ENCODE results near the gene KLC3.

The KLC3 gene

GRCh38 chr19:45380107-45380506, 39.6 kb downstream of the KLC3 start:
- no peak for TF ChIP-seq POLR2A (IDR thresholded peaks at IDR 0.05; ENCODE audit: low read depth, low read length)
- TF ChIP-seq PAX5 (IDR thresholded peaks at IDR 0.05; ENCODE audit: insufficient read depth, low read length, severe bottlenecking), result no peak
- no peak for TF ChIP-seq SPI1 (IDR thresholded peaks at IDR 0.05; ENCODE audit: low read depth, low read length)
- TF ChIP-seq POU2F2 (IDR thresholded peaks at IDR 0.05; ENCODE audit: low read depth, low read length), result no peak
- TF ChIP-seq POLR2AphosphoS5 (IDR thresholded peaks at IDR 0.05; ENCODE audit: low read depth, low read length), result no peak
- TF ChIP-seq TAF1 (IDR thresholded peaks at IDR 0.05; ENCODE audit: low read depth, low read length), result no peak
- FAIRE-seq, result no peak
- DNase-seq (ENCODE audit: insufficient read length, low spot score), result no peak

- TF ChIP-seq POU2F2 (IDR thresholded peaks at IDR 0.05; ENCODE audit: low read depth, low read length) (no peak), PAX5 (IDR thresholded peaks at IDR 0.05; ENCODE audit: insufficient read depth, low read length, severe bottlenecking) (no peak), POLR2A (IDR thresholded peaks at IDR 0.05; ENCODE audit: low read depth, low read length) (no peak), SPI1 (IDR thresholded peaks at IDR 0.05; ENCODE audit: low read depth, low read length) (no peak), TAF1 (IDR thresholded peaks at IDR 0.05; ENCODE audit: low read depth, low read length) (no peak), POLR2AphosphoS5 (IDR thresholded peaks at IDR 0.05; ENCODE audit: low read depth, low read length) (no peak)
- no peak for FAIRE-seq
Measured at GRCh38 chr19:45382426-45382825, 41.9 kb downstream of the KLC3 start.

GRCh38 chr19:45385392-45386221, 45.1 kb downstream of the KLC3 start:
- FAIRE-seq, result no peak

More at GRCh38 chr19:45382426-45382825, 41.9 kb downstream of the KLC3 start:
- no peak for DNase-seq (ENCODE audit: insufficient read length, low spot score)

GRCh38 chr19:45391346-45391745, 50.8 kb downstream of the KLC3 start:
- FAIRE-seq (no peak), DNase-seq (ENCODE audit: insufficient read length, low spot score) (no peak)

More at GRCh38 chr19:45385392-45386221, 45.1 kb downstream of the KLC3 start:
- TF ChIP-seq TAF1 (IDR thresholded peaks at IDR 0.05; ENCODE audit: low read depth, low read length) (no peak), POU2F2 (IDR thresholded peaks at IDR 0.05; ENCODE audit: low read depth, low read length) (no peak)
- no peak for DNase-seq (ENCODE audit: insufficient read length, low spot score)

GRCh38 chr19:45391871-45392665, 51.5 kb downstream of the KLC3 start:
- no peak for TF ChIP-seq TAF1 (IDR thresholded peaks at IDR 0.05; ENCODE audit: low read depth, low read length)
- FAIRE-seq (no peak), DNase-seq (ENCODE audit: insufficient read length, low spot score) (no peak)

More at GRCh38 chr19:45391346-45391745, 50.8 kb downstream of the KLC3 start:
- no peak for TF ChIP-seq PAX5 (IDR thresholded peaks at IDR 0.05; ENCODE audit: insufficient read depth, low read length, severe bottlenecking)
- TF ChIP-seq POLR2AphosphoS5 (IDR thresholded peaks at IDR 0.05; ENCODE audit: low read depth, low read length), result no peak
- 0 out of 2 replicates have a peak, but pooled peaks have one; percentile 12 for TF ChIP-seq SPI1 (IDR thresholded peaks at IDR 0.05; ENCODE audit: low read depth, low read length)
- no peak for TF ChIP-seq TAF1 (IDR thresholded peaks at IDR 0.05; ENCODE audit: low read depth, low read length)

GRCh38 chr19:45395821-45396617, 55.5 kb downstream of the KLC3 start:
- FAIRE-seq (no peak), DNase-seq (ENCODE audit: insufficient read length, low spot score) (no peak)
- no peak for TF ChIP-seq POLR2AphosphoS5 (IDR thresholded peaks at IDR 0.05; ENCODE audit: low read depth, low read length)
- no peak for TF ChIP-seq TAF1 (IDR thresholded peaks at IDR 0.05; ENCODE audit: low read depth, low read length)
- TF ChIP-seq POLR2A (IDR thresholded peaks at IDR 0.05; ENCODE audit: low read depth, low read length), result no peak
- no peak for TF ChIP-seq PAX5 (IDR thresholded peaks at IDR 0.05; ENCODE audit: insufficient read depth, low read length, severe bottlenecking)
- TF ChIP-seq POU2F2 (IDR thresholded peaks at IDR 0.05; ENCODE audit: low read depth, low read length), result no peak
- TF ChIP-seq SPI1 (IDR thresholded peaks at IDR 0.05; ENCODE audit: low read depth, low read length), result no peak

GRCh38 chr19:45400192-45400591, 59.6 kb downstream of the KLC3 start:
- TF ChIP-seq POU2F2 (IDR thresholded peaks at IDR 0.05; ENCODE audit: low read depth, low read length) (no peak), POLR2A (IDR thresholded peaks at IDR 0.05; ENCODE audit: low read depth, low read length) (no peak), PAX5 (IDR thresholded peaks at IDR 0.05; ENCODE audit: insufficient read depth, low read length, severe bottlenecking) (no peak), SPI1 (IDR thresholded peaks at IDR 0.05; ENCODE audit: low read depth, low read length) (no peak), TAF1 (IDR thresholded peaks at IDR 0.05; ENCODE audit: low read depth, low read length) (no peak), POLR2AphosphoS5 (IDR thresholded peaks at IDR 0.05; ENCODE audit: low read depth, low read length) (no peak)
- DNase-seq (ENCODE audit: insufficient read length, low spot score) (no peak), FAIRE-seq (no peak)

Measured in GM12891 (cell line).